GM23338 (cell line): ENCODE data around the gene TOR1AIP2. TPM values are rescaled to one million over a fixed set of nuclear protein-coding genes. Genes with fewer than 3 reads are reported as not detected.

Source experiments
- ATAC-seq: fragments of 200-7000 bp; cut with Tn5 transposase; 3 replicates; pipeline ENCODE4 v1.9.1; 2020
- DNase-seq: peaks from one replicate; pipeline ENCODE4 v3.0.0-alpha.2; 2015; ENCODE audit warnings: low spot score
- H2AFZ ChIP-seq: fragments of 200-600 bp; sonication (generic); 2 replicates; pipeline ENCODE4 v1.8.0; 2016; ENCODE audit warnings: antibody characterized with exemption, mild to moderate bottlenecking, moderate library complexity
- H3F3A ChIP-seq: fragments of 200-600 bp; sonication (generic); replicated peaks from 2 replicates; pipeline ENCODE4 v1.8.0; 2017; ENCODE audit warnings: antibody characterized with exemption, mixed run types, low read depth
- H3K27ac ChIP-seq: fragments of 200-600 bp; sonication (generic); 2 replicates; pipeline ENCODE4 v1.6.1; 2016; ENCODE audit warnings: low read depth
- H3K27me3 ChIP-seq: fragments of 200-600 bp; sonication (generic); 2 replicates; pipeline ENCODE4 v1.8.0; 2016; ENCODE audit warnings: mild to moderate bottlenecking, mixed run types, moderate library complexity; ENCODE audit not compliant: insufficient read depth
- H3K36me3 ChIP-seq: fragments of 200-600 bp; sonication (generic); 2 replicates; pipeline ENCODE4 v1.8.0; 2016; ENCODE audit warnings: mild to moderate bottlenecking; ENCODE audit not compliant: insufficient read depth
- H3K4me1 ChIP-seq: fragments of 200-600 bp; sonication (generic); 2 replicates; pipeline ENCODE4 v1.8.0; 2016; ENCODE audit warnings: mild to moderate bottlenecking, moderate library complexity; ENCODE audit not compliant: insufficient read depth
- H3K4me2 ChIP-seq: fragments of 200-600 bp; sonication (generic); 2 replicates; pipeline ENCODE4 v1.7.1; 2017; ENCODE audit warnings: mixed run types
- H3K4me3 ChIP-seq: fragments of 200-600 bp; sonication (generic); 2 replicates; pipeline ENCODE4 v1.6.1; 2016; ENCODE audit warnings: mixed run types
- H3K79me2 ChIP-seq: fragments of 200-600 bp; sonication (generic); replicated peaks from 2 replicates; pipeline ENCODE4 v1.8.0; 2017; ENCODE audit warnings: mild to moderate bottlenecking; ENCODE audit not compliant: insufficient read depth
- H3K9me2 ChIP-seq: fragments of 200-600 bp; sonication (generic); 2 replicates; pipeline ENCODE4 v1.8.0; 2017; ENCODE audit not compliant: insufficient read depth
- H4K20me1 ChIP-seq: fragments of 200-600 bp; sonication (generic); replicated peaks from 2 replicates; pipeline ENCODE4 v1.8.0; 2017; ENCODE audit warnings: mild to moderate bottlenecking; ENCODE audit not compliant: insufficient read depth
- H3K27ac Mint-ChIP-seq: 2 replicates; pipeline ENCODE4 v1.8.0; 2020; ENCODE audit warnings: inconsistent platforms, mild to moderate bottlenecking, moderate library complexity, mixed read lengths
- H3K27me3 Mint-ChIP-seq: 3 replicates; pipeline ENCODE4 v1.8.0; 2022; ENCODE audit warnings: low read depth, mild to moderate bottlenecking, moderate library complexity, mixed read lengths, inconsistent platforms; ENCODE audit not compliant: insufficient read depth, poor library complexity
- H3K36me3 Mint-ChIP-seq: 3 replicates; pipeline ENCODE4 v1.8.0; 2021; ENCODE audit warnings: low read depth, mild to moderate bottlenecking, inconsistent platforms, moderate library complexity, mixed read lengths
- H3K4me1 Mint-ChIP-seq: 3 replicates; pipeline ENCODE4 v1.8.0; 2020; ENCODE audit warnings: mild to moderate bottlenecking, inconsistent platforms, mixed read lengths
- H3K4me3 Mint-ChIP-seq: 3 replicates; pipeline ENCODE4 v1.8.0; 2021; ENCODE audit warnings: moderate library complexity, mild to moderate bottlenecking, inconsistent platforms, mixed read lengths
- H3K9me3 Mint-ChIP-seq: 3 replicates; pipeline ENCODE4 v1.8.0; 2020; ENCODE audit warnings: moderate library complexity, mild to moderate bottlenecking, inconsistent platforms, mixed read lengths
- CTCF ChIP-seq, 2 experiments: fragments of 200-600 bp in 1 of 2; sonication (generic) in 1 of 2; conservative IDR thresholded peaks; 2 replicates each; pipeline versions ENCODE4 v1.5.1 to v1.6.1; 2016 to 2017; ENCODE audit warnings: antibody characterized with exemption in 2 of 2, low read depth in 2 of 2, mild to moderate bottlenecking in 2 of 2, moderate library complexity in 1 of 2
- ETS1 ChIP-seq: IDR thresholded peaks from 2 replicates; pipeline ENCODE4 v1.6.1; 2016; ENCODE audit warnings: antibody characterized with exemption
- EZH2 ChIP-seq: fragments of 200-600 bp; sonication (generic); IDR thresholded peaks from one replicate; pipeline ENCODE4 v1.8.0; 2017; ENCODE audit warnings: antibody characterized with exemption, mild to moderate bottlenecking, low read depth; ENCODE audit not compliant: unreplicated experiment
- EZH2phosphoT487 ChIP-seq: fragments of 200-600 bp; sonication (generic); IDR thresholded peaks from one replicate; pipeline ENCODE4 v1.8.1; 2018; ENCODE audit warnings: antibody characterized with exemption; ENCODE audit not compliant: unreplicated experiment
- JUNB ChIP-seq: IDR thresholded peaks from one replicate; pipeline ENCODE4 v1.6.1; 2016; ENCODE audit warnings: antibody characterized with exemption; ENCODE audit not compliant: unreplicated experiment
- NANOG ChIP-seq: IDR thresholded peaks from 2 replicates; pipeline ENCODE4 v1.6.1; 2016; ENCODE audit warnings: antibody characterized with exemption, borderline replicate concordance
- POLR2AphosphoS5 ChIP-seq: IDR thresholded peaks from 2 replicates; pipeline ENCODE4 v1.6.1; 2016; ENCODE audit warnings: antibody characterized with exemption, low read depth
- STAT1 ChIP-seq: IDR thresholded peaks from one replicate; pipeline ENCODE4 v1.6.1; 2016; ENCODE audit warnings: antibody characterized with exemption; ENCODE audit not compliant: unreplicated experiment
- ZNF114 ChIP-seq: fragments of 250-450 bp; sonication (Bioruptor Pico); IDR thresholded peaks from 2 replicates; pipeline ENCODE4 v1.5.0; 2020; ENCODE audit warnings: mild to moderate bottlenecking, moderate library complexity
- ZNF331 ChIP-seq: fragments of 250-450 bp; sonication (Bioruptor Pico); IDR thresholded peaks from 2 replicates; pipeline ENCODE4 v1.5.0; 2020; ENCODE audit warnings: low read depth, mild to moderate bottlenecking, moderate library complexity
- ZNF462 ChIP-seq: fragments of 250-450 bp; sonication (Bioruptor Pico); IDR thresholded peaks from 2 replicates; pipeline ENCODE4 v1.5.0; 2020; ENCODE audit warnings: mild to moderate bottlenecking, moderate library complexity
- polyA plus RNA-seq: library from polyadenylated mRNA; unstranded; fragments of >200 nt; fragmentation: Nextera tagmentation; extraction: Ambion mirVana; gene quantifications from 2 replicates; pipeline ENCODE4 v1.2.1, GENCODE V29; 2016
- total RNA-seq: library from RNA; depleted of rRNA; stranded (reverse); fragments of >200 nt; shearing (Covaris generic); gene quantifications from 2 replicates; pipeline ENCODE4 v1.2.3, GENCODE V29; 2014

The TOR1AIP2 gene
- total and polyA plus RNA-seq, 2 experiments from 2014 or later = 21.1 to 81.3 TPM

- ATAC-seq = no peak
- Histone ChIP-seq H3K79me2 (peaks cover 89% of the 10 kb centered on the region), H3F3A (no peaks in the 10 kb centered on the region), H3K4me2 (no peak overlapping the region), H3K4me3 (no peak overlapping the region), H3K36me3 (no peaks in the 10 kb centered on the region), H3K27me3 (no peaks in the 10 kb centered on the region), H3K9me2 (no peaks in the 10 kb centered on the region), H3K27ac (no peak overlapping the region), H3K4me1 (no peaks in the 10 kb centered on the region), H2AFZ (no peak overlapping the region), H4K20me1 (peaks cover 25% of the 10 kb centered on the region; the same call in 1 of the 2 replicates)
- no peak overlapping the region for H3K4me3 Mint-ChIP-seq
- H3K9me3 Mint-ChIP-seq = no peaks in the 10 kb centered on the region
- peaks cover 11% of the 10 kb centered on the region; the same call in 2 of the 3 replicates for H3K4me1 Mint-ChIP-seq
- peaks cover 18% of the 10 kb centered on the region; the same call in 2 of the 3 replicates for H3K36me3 Mint-ChIP-seq
- TF ChIP-seq NANOG = no peak
- no peak for TF ChIP-seq JUNB
- DNase-seq = no peak
- peaks cover 6% of the 10 kb centered on the region for H3K27me3 Mint-ChIP-seq
- H3K27ac Mint-ChIP-seq = no peak overlapping the region
Observed at GRCh38 chr1:179872558-179872957, 5.0 kb downstream of the TOR1AIP2 start.

- Mint-ChIP-seq H3K36me3 (peaks cover 20% of the 10 kb centered on the region; the same call in 2 of the 3 replicates), H3K27me3 (peaks cover 6% of the 10 kb centered on the region), H3K4me3 (no peak overlapping the region), H3K4me1 (peaks cover 11% of the 10 kb centered on the region; the same call in 2 of the 3 replicates), H3K9me3 (no peaks in the 10 kb centered on the region), H3K27ac (no peak overlapping the region; the same call in 1 of the 2 replicates)
- DNase-seq = no peak
- Histone ChIP-seq H3K79me2 (peaks cover 89% of the 10 kb centered on the region), H4K20me1 (peaks cover 25% of the 10 kb centered on the region; the same call in 1 of the 2 replicates), H2AFZ (no peak overlapping the region), H3K4me3 (no peak overlapping the region), H3K4me2 (no peak overlapping the region), H3F3A (0 out of 2 replicates have a peak, but pooled peaks cover 3% of the 10 kb centered on the region), H3K27me3 (no peaks in the 10 kb centered on the region), H3K4me1 (no peaks in the 10 kb centered on the region), H3K36me3 (peaks cover 1% of the 10 kb centered on the region; the same call in 1 of the 2 replicates), H3K9me2 (no peaks in the 10 kb centered on the region), H3K27ac (no peak overlapping the region)
- ATAC-seq = no peak
- no peak for TF ChIP-seq ZNF462 (CRISPR knock-in tag)
- TF ChIP-seq NANOG = no peak
- TF ChIP-seq JUNB = no peak
- TF ChIP-seq POLR2AphosphoS5 = no peak
- TF ChIP-seq STAT1 = no peak
- TF ChIP-seq ZNF114 (CRISPR knock-in tag) = no peak
- TF ChIP-seq ZNF331 (CRISPR knock-in tag) = no peak
- TF ChIP-seq CTCF (conservative IDR thresholded peaks at IDR 0.05; ENCODE audit: low read depth in 2 of 2) = no peak
- TF ChIP-seq EZH2 = no peak
- TF ChIP-seq ETS1 = no peak
- TF ChIP-seq EZH2phosphoT487 = no peak
Observed at GRCh38 chr1:179871940-179872339, 5.7 kb downstream of the TOR1AIP2 start.
